Epithelial cell of proximal tubule (primary cell): ENCODE measurements around the gene SFXN5. TPM values are rescaled to one million over a fixed set of nuclear protein-coding genes. Genes with fewer than 3 reads are reported as not detected.

Experiments
- DNase-seq: peaks from one replicate; pipeline ENCODE4 v3.0.0-alpha.2; 2011; ENCODE audit warnings: low read depth
- H3K4me3 ChIP-seq: 2 replicates; pipeline ENCODE4 v1.5.1; 2011; ENCODE audit warnings: low read depth, mild to moderate bottlenecking, low read length
- CTCF ChIP-seq: conservative IDR thresholded peaks from 2 replicates; pipeline ENCODE4 v1.5.1; 2012; ENCODE audit warnings: low read depth, mild to moderate bottlenecking, low read length
- total RNA-seq: library from RNA; depleted of rRNA; stranded (reverse); fragments of >200 nt; gene quantifications from 2 replicates; pipeline ENCODE4 v1.2.3, GENCODE V29; 2015

SFXN5 gene
- total RNA-seq, 1 donor from 2014 or later, result 8.4 TPM

GRCh38 chr2:72949642-72950041 lies 121.9 kb downstream of the SFXN5 start:
- H3K4me3 ChIP-seq, result no peak overlapping the region
- DNase-seq, result no peak
- no peak for TF ChIP-seq CTCF

GRCh38 chr2:72949045-72949444 lies 122.5 kb downstream of the SFXN5 start:
- no peak for DNase-seq
- H3K4me3 ChIP-seq, result no peak overlapping the region
- no peak for TF ChIP-seq CTCF

GRCh38 chr2:72947952-72948830 lies 123.3 kb downstream of the SFXN5 start:
- no peak for DNase-seq
- TF ChIP-seq CTCF, result no peak
- H3K4me3 ChIP-seq, result no peak overlapping the region

GRCh38 chr2:72946466-72946865 lies 125.0 kb downstream of the SFXN5 start:
- no peak overlapping the region for H3K4me3 ChIP-seq
- no peak for TF ChIP-seq CTCF
- no peak for DNase-seq

- no peak for DNase-seq
- no peak overlapping the region for H3K4me3 ChIP-seq
- no peak for TF ChIP-seq CTCF
These were observed 126.0 kb downstream of the SFXN5 start for GRCh38 chr2:72945450-72946019.

- no peak for DNase-seq
- TF ChIP-seq CTCF, result no peak
- H3K4me3 ChIP-seq, result no peak overlapping the region
These were observed 126.6 kb downstream of the SFXN5 start for GRCh38 chr2:72944804-72945449.
